ENCODE results near the gene SPOCD1. TPM values are rescaled to one million over a fixed set of nuclear protein-coding genes. Genes with fewer than 3 reads are reported as not detected.
A peak's percentile ranks its signal among the peaks of the same experiment; 100 is the strongest.

SPOCD1 gene
- total and polyA plus RNA-seq, 2 experiments from 2014 or later: 0.73 to 1.3 TPM

- TF ChIP-seq, protein P1, sequence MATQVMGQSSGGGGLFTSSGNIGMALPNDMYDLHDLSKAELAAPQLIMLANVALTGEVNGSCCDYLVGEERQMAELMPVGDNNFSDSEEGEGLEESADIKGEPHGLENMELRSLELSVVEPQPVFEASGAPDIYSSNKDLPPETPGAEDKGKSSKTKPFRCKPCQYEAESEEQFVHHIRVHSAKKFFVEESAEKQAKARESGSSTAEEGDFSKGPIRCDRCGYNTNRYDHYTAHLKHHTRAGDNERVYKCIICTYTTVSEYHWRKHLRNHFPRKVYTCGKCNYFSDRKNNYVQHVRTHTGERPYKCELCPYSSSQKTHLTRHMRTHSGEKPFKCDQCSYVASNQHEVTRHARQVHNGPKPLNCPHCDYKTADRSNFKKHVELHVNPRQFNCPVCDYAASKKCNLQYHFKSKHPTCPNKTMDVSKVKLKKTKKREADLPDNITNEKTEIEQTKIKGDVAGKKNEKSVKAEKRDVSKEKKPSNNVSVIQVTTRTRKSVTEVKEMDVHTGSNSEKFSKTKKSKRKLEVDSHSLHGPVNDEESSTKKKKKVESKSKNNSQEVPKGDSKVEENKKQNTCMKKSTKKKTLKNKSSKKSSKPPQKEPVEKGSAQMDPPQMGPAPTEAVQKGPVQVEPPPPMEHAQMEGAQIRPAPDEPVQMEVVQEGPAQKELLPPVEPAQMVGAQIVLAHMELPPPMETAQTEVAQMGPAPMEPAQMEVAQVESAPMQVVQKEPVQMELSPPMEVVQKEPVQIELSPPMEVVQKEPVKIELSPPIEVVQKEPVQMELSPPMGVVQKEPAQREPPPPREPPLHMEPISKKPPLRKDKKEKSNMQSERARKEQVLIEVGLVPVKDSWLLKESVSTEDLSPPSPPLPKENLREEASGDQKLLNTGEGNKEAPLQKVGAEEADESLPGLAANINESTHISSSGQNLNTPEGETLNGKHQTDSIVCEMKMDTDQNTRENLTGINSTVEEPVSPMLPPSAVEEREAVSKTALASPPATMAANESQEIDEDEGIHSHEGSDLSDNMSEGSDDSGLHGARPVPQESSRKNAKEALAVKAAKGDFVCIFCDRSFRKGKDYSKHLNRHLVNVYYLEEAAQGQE (IDR thresholded peaks at IDR 0.05; ENCODE audit: unreplicated experiment): no peak
- no peak for TF ChIP-seq EZH2 (IDR thresholded peaks at IDR 0.05; ENCODE audit: low read depth, unreplicated experiment)
- no peak for TF ChIP-seq EZH2phosphoT487 (IDR thresholded peaks at IDR 0.05; ENCODE audit: unreplicated experiment)
- TF ChIP-seq JUNB (IDR thresholded peaks at IDR 0.05; ENCODE audit: unreplicated experiment): no peak
These were observed 63.6 kb downstream of the SPOCD1 start (continued) for GRCh38 chr1:31752258-31752657.

GRCh38 chr1:31751822-31752241 lies 64.0 kb downstream of the SPOCD1 start:
- H3K27ac Mint-ChIP-seq: no peak overlapping the region
- Histone ChIP-seq H3K27me3 (ENCODE audit: insufficient read depth) (no peaks in the 10 kb centered on the region), H3K4me2 (peak overlapping the region; percentile 54; the same call in 1 of the 2 replicates), H3K36me3 (ENCODE audit: insufficient read depth) (no peaks in the 10 kb centered on the region), H3K79me2 (replicated peaks; ENCODE audit: insufficient read depth) (0 out of 2 replicates have a peak, but pooled peaks cover under 1% of the 10 kb centered on the region), H3K4me3 (peak overlapping the region; percentile 28; the same call in 1 of the 2 replicates), H3K27ac (ENCODE audit: low read depth) (no peak overlapping the region), H3F3A (replicated peaks; ENCODE audit: low read depth) (no peaks in the 10 kb centered on the region), H3K4me1 (ENCODE audit: insufficient read depth) (peaks cover 16% of the 10 kb centered on the region), H2AFZ (no peak overlapping the region), H4K20me1 (replicated peaks; ENCODE audit: insufficient read depth) (no peaks in the 10 kb centered on the region), H3K9me2 (ENCODE audit: insufficient read depth) (no peaks in the 10 kb centered on the region)
- ATAC-seq (no peak), DNase-seq (ENCODE audit: low spot score) (no peak)
- H3K9me3 Mint-ChIP-seq: no peaks in the 10 kb centered on the region
- H3K27me3 Mint-ChIP-seq (ENCODE audit: insufficient read depth, low read depth, poor library complexity): peaks cover 9% of the 10 kb centered on the region
- H3K4me3 Mint-ChIP-seq: no peak overlapping the region
- H3K36me3 Mint-ChIP-seq (ENCODE audit: low read depth): no peaks in the 10 kb centered on the region; the same call in 2 of the 3 replicates
- H3K4me1 Mint-ChIP-seq: peaks cover 45% of the 10 kb centered on the region
- TF ChIP-seq STAT1 (IDR thresholded peaks at IDR 0.05; ENCODE audit: unreplicated experiment) (no peak), CTCF (conservative IDR thresholded peaks at IDR 0.05; ENCODE audit: low read depth in 2 of 2) (no peak), ZNF462 (CRISPR knock-in tag; IDR thresholded peaks at IDR 0.05) (no peak), POLR2AphosphoS5 (IDR thresholded peaks at IDR 0.05; ENCODE audit: low read depth) (no peak)
- TF ChIP-seq, protein P1 (IDR thresholded peaks at IDR 0.05; ENCODE audit: unreplicated experiment): no peak

Measured in GM23338 (cell line).